GM12872 (cell line): ENCODE data around the gene PITPNB.

Experiments
- TF ChIP-seq, protein P1 (sequence below): IDR thresholded peaks from 3 replicates; pipeline ENCODE4 v1.5.1; 2011; ENCODE audit warnings: low read depth, mild to moderate bottlenecking, low read length, moderate library complexity; ENCODE audit not compliant: insufficient read depth

The PITPNB gene

DNA sequence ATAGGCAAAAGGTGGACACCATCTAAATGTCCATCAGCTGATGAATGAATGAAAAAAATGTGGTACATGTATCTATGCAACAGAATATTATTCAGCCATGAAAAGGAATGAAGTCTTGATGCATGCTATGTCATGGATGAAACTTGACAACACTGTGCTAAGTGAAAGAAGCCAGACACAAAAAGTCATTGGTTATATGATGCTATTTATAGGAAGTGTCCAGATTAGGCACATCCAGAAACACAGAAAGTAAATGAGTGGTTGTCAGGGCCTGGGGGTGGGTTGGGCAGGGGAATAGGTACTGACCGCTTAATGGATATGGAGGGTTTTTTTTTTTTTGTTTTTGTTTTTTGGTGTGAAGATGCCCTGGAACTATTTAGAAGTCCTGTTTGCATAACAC, 95.8 kb downstream of the PITPNB start:
- TF ChIP-seq, protein P1, sequence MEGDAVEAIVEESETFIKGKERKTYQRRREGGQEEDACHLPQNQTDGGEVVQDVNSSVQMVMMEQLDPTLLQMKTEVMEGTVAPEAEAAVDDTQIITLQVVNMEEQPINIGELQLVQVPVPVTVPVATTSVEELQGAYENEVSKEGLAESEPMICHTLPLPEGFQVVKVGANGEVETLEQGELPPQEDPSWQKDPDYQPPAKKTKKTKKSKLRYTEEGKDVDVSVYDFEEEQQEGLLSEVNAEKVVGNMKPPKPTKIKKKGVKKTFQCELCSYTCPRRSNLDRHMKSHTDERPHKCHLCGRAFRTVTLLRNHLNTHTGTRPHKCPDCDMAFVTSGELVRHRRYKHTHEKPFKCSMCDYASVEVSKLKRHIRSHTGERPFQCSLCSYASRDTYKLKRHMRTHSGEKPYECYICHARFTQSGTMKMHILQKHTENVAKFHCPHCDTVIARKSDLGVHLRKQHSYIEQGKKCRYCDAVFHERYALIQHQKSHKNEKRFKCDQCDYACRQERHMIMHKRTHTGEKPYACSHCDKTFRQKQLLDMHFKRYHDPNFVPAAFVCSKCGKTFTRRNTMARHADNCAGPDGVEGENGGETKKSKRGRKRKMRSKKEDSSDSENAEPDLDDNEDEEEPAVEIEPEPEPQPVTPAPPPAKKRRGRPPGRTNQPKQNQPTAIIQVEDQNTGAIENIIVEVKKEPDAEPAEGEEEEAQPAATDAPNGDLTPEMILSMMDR, result no peak

DNA sequence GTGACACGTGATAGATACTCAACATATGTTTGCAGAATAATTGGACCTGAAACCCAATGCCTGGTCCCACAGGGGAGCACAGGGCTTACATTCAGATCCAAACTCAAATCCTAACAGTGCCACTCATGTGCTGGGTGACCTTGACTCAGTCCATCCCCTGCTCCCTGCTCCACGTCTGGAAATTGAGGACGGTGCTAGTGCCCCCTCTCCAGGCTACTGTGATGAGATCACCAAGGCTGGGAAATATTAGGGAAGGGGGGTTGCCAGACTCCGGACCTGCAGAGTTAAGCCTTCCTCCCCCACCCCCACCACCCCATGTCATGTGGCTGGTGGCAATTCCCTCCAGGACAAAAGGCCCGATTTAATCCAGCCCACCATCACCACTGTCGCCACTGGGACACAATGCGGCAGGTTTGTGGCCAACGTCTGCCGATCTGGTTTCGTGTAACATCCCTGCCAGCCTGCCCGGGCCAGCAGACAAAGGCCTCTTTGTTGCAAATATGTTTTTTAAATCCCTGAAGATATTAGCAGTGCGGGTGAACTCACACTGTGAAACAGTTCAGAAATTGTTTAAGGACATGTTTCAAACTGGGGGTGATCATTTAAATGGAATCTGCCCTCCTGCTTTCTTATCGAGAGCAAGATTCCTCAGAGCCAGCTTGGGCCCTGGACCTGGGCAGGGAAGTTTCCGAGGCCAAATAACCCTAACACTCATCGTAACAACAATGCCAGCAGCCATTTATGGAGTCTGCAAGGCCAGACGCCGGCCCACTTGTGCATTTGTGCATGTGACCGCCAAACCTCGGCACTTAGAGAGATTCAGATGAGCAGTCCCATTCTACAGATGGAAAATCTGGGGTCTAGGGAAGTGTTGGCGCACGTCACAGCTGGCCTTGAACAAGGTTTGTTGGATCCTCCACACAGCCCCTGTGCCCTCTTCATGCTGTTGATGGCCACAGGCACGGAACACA, 97.9 kb downstream of the PITPNB start:
- TF ChIP-seq, protein P1, result no peak

DNA sequence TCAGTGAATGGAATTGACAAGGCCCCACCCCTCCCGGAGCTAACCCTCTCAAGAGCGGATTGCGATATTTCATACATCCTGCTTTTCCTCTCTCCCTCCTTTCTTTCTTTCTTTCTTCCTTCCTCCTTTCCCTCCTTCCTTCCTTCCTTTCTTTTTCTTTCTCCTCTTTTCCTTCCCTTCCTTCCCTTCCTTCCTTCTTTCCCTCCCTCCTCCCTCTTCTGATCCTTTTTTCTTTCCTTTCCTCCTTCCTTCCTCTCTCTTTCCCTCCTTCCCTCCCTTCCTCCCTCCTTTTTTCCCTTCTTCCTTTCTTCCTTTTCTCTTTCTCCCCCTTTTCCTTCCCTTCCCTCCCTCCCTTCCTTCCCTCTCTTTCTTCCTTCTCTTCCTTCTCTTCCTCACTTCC, 102.5 kb downstream of the PITPNB start:
- TF ChIP-seq, protein P1, result no peak

DNA sequence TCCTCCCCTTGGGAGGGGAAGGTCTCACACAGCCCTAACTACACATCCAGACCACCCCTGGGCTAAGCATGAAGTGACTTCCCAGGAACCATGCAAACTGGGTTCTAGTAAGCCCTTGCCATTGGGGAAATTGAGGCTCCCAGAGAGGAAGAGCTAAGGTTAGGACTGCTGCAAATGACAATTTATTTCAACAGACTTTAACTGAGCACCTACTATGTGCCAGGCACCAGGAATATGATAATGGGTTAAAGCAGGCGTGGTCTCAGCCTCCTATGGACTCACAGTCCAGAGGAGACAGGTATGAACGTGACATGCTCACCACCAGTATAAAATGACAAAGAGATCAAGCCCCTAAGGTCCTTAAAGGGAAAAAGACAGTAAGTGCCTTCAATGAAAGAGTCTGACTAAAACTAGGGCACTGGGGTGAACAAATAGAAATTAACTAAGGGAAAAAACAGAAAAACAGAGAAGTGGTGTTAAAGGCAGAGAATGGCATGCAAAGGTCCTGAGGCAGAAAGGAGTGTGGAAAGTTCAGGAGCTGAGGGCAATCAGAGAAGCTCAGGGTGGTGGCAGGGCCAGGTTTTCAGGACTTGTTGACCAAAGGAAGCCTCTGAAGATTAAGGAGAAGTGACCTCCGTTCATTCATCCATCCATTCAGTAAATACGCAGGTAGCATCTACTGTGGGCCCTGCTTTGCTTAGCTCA, 103.1 kb downstream of the PITPNB start:
- TF ChIP-seq, protein P1, result no peak

DNA sequence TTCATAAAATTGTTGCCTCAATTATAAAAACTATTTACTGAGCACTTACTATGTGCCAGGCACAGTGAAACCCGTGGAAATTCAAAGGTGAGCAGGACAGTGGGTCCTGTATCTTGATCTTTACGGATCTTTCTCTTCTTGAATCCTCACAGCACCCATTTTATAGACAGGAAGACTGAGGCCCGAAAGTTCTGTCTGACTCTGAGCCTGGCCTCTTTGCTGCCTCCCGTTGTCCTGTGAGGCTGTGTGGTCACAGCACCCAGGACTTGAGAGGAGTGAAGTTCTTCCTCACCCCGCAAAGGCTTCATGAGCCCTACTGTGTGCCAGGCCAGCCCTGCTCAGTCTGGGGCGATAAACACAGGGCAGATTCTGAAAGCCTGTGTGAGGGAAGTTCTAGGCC, 104.1 kb downstream of the PITPNB start:
- TF ChIP-seq, protein P1, result no peak

DNA sequence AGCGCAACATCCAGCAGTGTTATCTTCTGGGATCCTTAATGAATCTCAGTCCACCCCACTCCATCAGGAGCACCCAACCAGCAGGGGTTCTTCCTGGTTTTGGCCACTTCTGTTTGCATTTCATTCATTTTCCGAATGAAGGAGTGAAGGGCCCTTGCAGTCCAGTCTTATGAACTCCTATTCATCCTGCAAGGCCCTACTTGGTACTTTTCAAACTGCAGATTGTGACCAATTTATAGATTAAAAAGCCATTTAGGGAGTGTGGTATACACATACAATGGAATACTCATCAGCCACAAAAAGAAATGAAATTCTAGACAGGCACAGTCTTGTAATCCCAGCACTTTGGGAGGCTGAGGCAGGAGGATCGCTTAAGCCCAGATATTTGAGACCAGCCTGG, 107.3 kb downstream of the PITPNB start:
- TF ChIP-seq, protein P1, result no peak

DNA sequence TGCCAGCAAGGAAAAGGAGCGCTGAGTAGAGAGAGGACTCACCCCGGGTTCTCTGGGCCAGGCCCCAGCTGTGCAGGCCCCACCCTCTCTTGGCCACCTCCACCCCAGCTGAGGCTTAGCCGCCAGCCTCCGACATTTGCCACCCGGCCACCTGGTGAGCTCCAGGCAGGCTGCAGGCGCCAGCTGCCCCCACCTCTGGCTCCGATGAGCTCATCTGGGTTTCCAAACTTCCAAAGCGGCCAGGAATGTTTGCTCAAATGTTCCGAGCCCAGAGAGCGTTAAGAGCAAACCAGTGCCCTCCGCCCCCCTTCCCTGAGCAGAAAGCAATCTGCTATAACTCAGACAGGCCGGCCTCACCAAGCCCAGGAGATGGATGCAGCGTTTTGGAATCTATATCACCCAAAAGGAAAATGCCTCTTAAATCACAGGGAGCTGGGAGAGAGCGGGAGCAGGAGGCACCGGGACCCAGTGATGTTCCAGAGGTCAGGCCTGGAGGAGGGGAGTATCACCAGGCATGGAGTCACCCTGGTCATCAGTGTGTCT, 108.4 kb downstream of the PITPNB start:
- TF ChIP-seq, protein P1, result no peak
